ENCODE data around the gene RXFP4. TPM values are rescaled to one million over a fixed set of nuclear protein-coding genes. Genes with fewer than 3 reads are reported as not detected.

Gene RXFP4
- total and polyA plus RNA-seq, 2 donors (not counting 1 experiment from before 2014, with no cell fraction given) = 0.12 TPM; not detected in 1

DNA sequence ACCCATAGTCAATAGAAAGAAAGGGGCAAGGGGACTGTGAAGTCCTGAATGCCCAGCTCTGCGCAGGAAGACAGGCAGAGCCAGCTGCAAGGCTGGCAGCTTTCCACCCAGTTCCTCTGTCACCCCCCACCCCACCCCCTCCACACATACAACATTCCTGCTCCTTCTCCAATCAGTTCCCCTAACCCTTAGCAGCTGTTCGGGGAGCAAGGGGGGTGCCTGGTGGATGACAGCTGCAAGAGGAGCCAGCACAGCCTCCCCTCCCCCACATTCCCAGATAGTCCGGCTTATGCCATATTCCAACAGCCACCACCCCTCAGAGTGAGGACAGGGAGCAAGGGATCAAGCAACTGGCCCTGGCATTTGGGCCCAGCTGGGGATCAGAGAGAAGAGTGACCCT is 27.2 kb downstream of the RXFP4 start:
- Mint-ChIP-seq H3K9me3 (ENCODE audit: insufficient read depth) (no peaks in the 10 kb centered on the region), H3K4me3 (peak overlapping the region; percentile 50), H3K4me1 (peaks cover 85% of the 10 kb centered on the region), H3K27ac (peak overlapping the region; percentile 91), H3K27me3 (no peaks in the 10 kb centered on the region)
- Histone ChIP-seq H3K9me3 (ENCODE audit: control extremely low read depth in 1 of 3, control insufficient read depth in 2 of 3, insufficient read depth in 1 of 3, low read length in 2 of 3) (no peaks in the 10 kb centered on the region), H2AFZ (ENCODE audit: insufficient read depth, low read depth, low read length, poor library complexity, severe bottlenecking) (no peak overlapping the region), H3K36me3 (replicated peaks in 1 of 2; ENCODE audit: control extremely low read depth in 1 of 2, control insufficient read depth in 1 of 2, extremely low read depth in 1 of 2, insufficient read depth in 2 of 2, low read length in 1 of 2) (peaks cover 12 to 75% of the 10 kb centered on the region in 2 experiments), H3K4me3 (ENCODE audit: control extremely low read depth in 1 of 5, extremely low read depth in 1 of 5, insufficient read depth in 1 of 5, low read depth in 2 of 5, low read length in 4 of 5) (no peak overlapping the region), H3K27me3 (replicated peaks in 1 of 4; ENCODE audit: control extremely low read depth in 1 of 4, control insufficient read depth in 3 of 4, insufficient read depth in 4 of 4, low read length in 3 of 4) (no peaks in the 10 kb centered on the region), H3K4me1 (ENCODE audit: control insufficient read depth in 2 of 2, insufficient read depth in 2 of 2, low read length in 2 of 2) (peaks cover 69 to 89% of the 10 kb centered on the region in 2 donors), H3K9ac (ENCODE audit: low read length) (peak overlapping the region; percentile 41), H4K20me1 (ENCODE audit: control insufficient read depth, insufficient read depth, low read length, poor library complexity, severe bottlenecking) (peaks cover 89% of the 10 kb centered on the region), H3K79me2 (ENCODE audit: control insufficient read depth, insufficient read depth, low read length) (peaks cover 96% of the 10 kb centered on the region), H3K27ac (ENCODE audit: low read length in 2 of 2) (peak overlapping the region; percentile 26 to 79), H3K4me2 (replicated peaks; ENCODE audit: low read depth, low read length, poor library complexity, severe bottlenecking) (peak overlapping the region; percentile 73)
- intact Hi-C loops (cut with micrococcal nuclease) = no loop called here
- CTCF ChIA-PET = interaction anchor here (0.6 to 5.4 kb wide), 8 partner anchors 9 to 34 kb away, joined by 3 to 39 read pairs (median 9); partner anchors contain the start of genes ARHGEF2, KHDC4 and RXFP4
- DNase-seq (peak; percentile 3), ATAC-seq (ENCODE audit: low read depth) (no peak)
- WGBS (ENCODE audit: insufficient coverage) = 68% methylated on average over 2 of the region's 3 CpGs
- POLR2A ChIA-PET = interaction anchor here (0.6 to 1.8 kb wide), 4 partner anchors 9 to 383 kb away, joined by 4 to 9 read pairs (median 8); partner anchors contain the start of genes ARHGEF2 and PMF1
- TF ChIP-seq CTCF (IDR thresholded peaks at IDR 0.05) (no peak), EZH2 (IDR thresholded peaks at IDR 0.05; ENCODE audit: borderline replicate concordance, insufficient read depth, low read depth, low read length, poor library complexity, severe bottlenecking) (no peak)

GRCh38 chr1:155969377-155969791 is 27.9 kb downstream of the RXFP4 start:
- ChIA-PET CTCF (interaction anchor here (0.6 to 5.4 kb wide), 6 partner anchors 8 to 208 kb away, joined by 3 to 39 read pairs (median 11); partner anchors contain the start of genes ARHGEF2 and RXFP4), POLR2A (interaction anchor here (1.2 to 2.7 kb wide), 2 partner anchors 14 to 22 kb away, joined by 4 to 7 read pairs; no protein-coding TSS in a partner anchor)
- H3K4me1 ChIP-seq (ENCODE audit: control insufficient read depth in 2 of 2, insufficient read depth in 2 of 2, low read length in 2 of 2) = peaks cover 74 to 96% of the 10 kb centered on the region in 2 donors
- H2AFZ ChIP-seq (ENCODE audit: insufficient read depth, low read depth, low read length, poor library complexity, severe bottlenecking) = no peak overlapping the region
- H3K27me3 ChIP-seq (replicated peaks in 1 of 4; ENCODE audit: control extremely low read depth in 1 of 4, control insufficient read depth in 3 of 4, insufficient read depth in 4 of 4, low read length in 3 of 4) = no peaks in the 10 kb centered on the region
- H3K36me3 ChIP-seq (replicated peaks in 1 of 2; ENCODE audit: control extremely low read depth in 1 of 2, control insufficient read depth in 1 of 2, extremely low read depth in 1 of 2, insufficient read depth in 2 of 2, low read length in 1 of 2) = peaks cover 12 to 77% of the 10 kb centered on the region in 2 experiments
- H3K27ac Mint-ChIP-seq = peak overlapping the region; percentile 91
- WGBS (ENCODE audit: insufficient coverage) = 98% methylated on average over 3 of the region's 9 CpGs
- no peaks in the 10 kb centered on the region for H3K27me3 Mint-ChIP-seq
- H3K27ac ChIP-seq (ENCODE audit: low read length in 2 of 2) = peak overlapping the region; percentile 26 to 79
- H3K9me3 Mint-ChIP-seq (ENCODE audit: insufficient read depth) = no peaks in the 10 kb centered on the region
- intact Hi-C loops (cut with micrococcal nuclease) = no loop called here
- H4K20me1 ChIP-seq (ENCODE audit: control insufficient read depth, insufficient read depth, low read length, poor library complexity, severe bottlenecking) = peaks cover 96% of the 10 kb centered on the region
- peak overlapping the region; percentile 73 for H3K4me2 ChIP-seq (replicated peaks; ENCODE audit: low read depth, low read length, poor library complexity, severe bottlenecking)
- H3K9me3 ChIP-seq (ENCODE audit: control extremely low read depth in 1 of 3, control insufficient read depth in 2 of 3, insufficient read depth in 1 of 3, low read length in 2 of 3) = no peaks in the 10 kb centered on the region
- peaks cover 100% of the 10 kb centered on the region for H3K79me2 ChIP-seq (ENCODE audit: control insufficient read depth, insufficient read depth, low read length)
- ATAC-seq (ENCODE audit: low read depth) (no peak), DNase-seq (no peak)
- H3K9ac ChIP-seq (ENCODE audit: low read length) = no peak overlapping the region
- H3K4me3 Mint-ChIP-seq = peak overlapping the region; percentile 79
- no peak overlapping the region for H3K4me3 ChIP-seq (ENCODE audit: control extremely low read depth in 1 of 5, extremely low read depth in 1 of 5, insufficient read depth in 1 of 5, low read depth in 2 of 5, low read length in 4 of 5)
- no peak for TF ChIP-seq EZH2 (IDR thresholded peaks at IDR 0.05; ENCODE audit: borderline replicate concordance, insufficient read depth, low read depth, low read length, poor library complexity, severe bottlenecking)
- H3K4me1 Mint-ChIP-seq = peaks cover 88% of the 10 kb centered on the region

Data from B cell (primary cell).